Tibial nerve (tissue), 4 donors: ENCODE measurements around the gene ALOXE3. TPM values are rescaled to one million over a fixed set of nuclear protein-coding genes. Genes with fewer than 3 reads are reported as not detected.

Source experiments
- DNase-seq, 2 donors: peaks; one replicate each; pipeline ENCODE4 v3.0.0-alpha.2; 2019; ENCODE audit warnings: low spot score in 2 of 2
- H3K27ac ChIP-seq, 4 donors: fragments of 200-600 bp; sonication (generic) in 3 of 4; one replicate each; pipeline ENCODE4 v1.5.1; 2017 to 2019; ENCODE audit warnings: mild to moderate bottlenecking in 1 of 4
- H3K27me3 ChIP-seq, 2 donors: fragments of 200-600 bp; sonication (generic) in 1 of 2; one replicate each; pipeline versions ENCODE4 v1.5.1 to v1.6.0; 2017 to 2019
- H3K36me3 ChIP-seq, 3 donors: fragments of 200-600 bp; sonication (generic); one replicate each; pipeline ENCODE4 v1.5.1; 2018 to 2019
- H3K4me1 ChIP-seq, 4 donors: fragments of 200-600 bp; sonication (generic) in 3 of 4; one replicate each; pipeline ENCODE4 v1.5.1; 2017 to 2019
- H3K4me3 ChIP-seq, 4 donors: fragments of 200-600 bp; sonication (generic) in 3 of 4; one replicate each; pipeline ENCODE4 v1.5.1; 2017 to 2019; ENCODE audit warnings: mild to moderate bottlenecking in 1 of 4, moderate library complexity in 1 of 4
- H3K9me3 ChIP-seq, 4 donors: fragments of 200-600 bp; sonication (generic) in 3 of 4; one replicate each; pipeline ENCODE4 v1.5.1; 2017 to 2019
- EP300 ChIP-seq, 2 donors: sonication (generic); formaldehyde crosslinking; IDR thresholded peaks; one replicate each; pipeline ENCODE4 v1.6.1; 2017; ENCODE audit warnings: antibody characterized with exemption in 2 of 2, mild to moderate bottlenecking in 1 of 2
- POLR2A ChIP-seq, 2 donors: fragments of 450-650 bp; IDR thresholded peaks; one replicate each; pipeline ENCODE4 v1.6.1; 2017; ENCODE audit warnings: antibody characterized with exemption in 2 of 2, mild to moderate bottlenecking in 2 of 2, moderate library complexity in 2 of 2
- WGBS, 2 donors: methylation state at CpG; one replicate each; pipeline ENCODE4 v1.1.5; 2018; 5-methylcytosine and 5-hydroxymethylcytosine counted together
- total RNA-seq, 4 donors: library from RNA; depleted of rRNA; stranded (reverse); fragments of >200 nt; gene quantifications; one replicate each; pipeline ENCODE4 v1.1.0, GENCODE V29; 2016
- TF ChIP-seq, protein P1 (sequence below), 5 experiments: fragments of 200-600 bp in 3 of 5; fragments of 450-650 bp in 2 of 5; sonication (generic) in 3 of 5; IDR thresholded peaks; one replicate each; pipeline ENCODE4 v1.5.1; 2016 to 2019; ENCODE audit warnings: antibody characterized with exemption in 5 of 5, mild to moderate bottlenecking in 3 of 5, moderate library complexity in 2 of 5

Gene ALOXE3
- total RNA-seq, 4 donors from 2014 or later, result not detected

DNA sequence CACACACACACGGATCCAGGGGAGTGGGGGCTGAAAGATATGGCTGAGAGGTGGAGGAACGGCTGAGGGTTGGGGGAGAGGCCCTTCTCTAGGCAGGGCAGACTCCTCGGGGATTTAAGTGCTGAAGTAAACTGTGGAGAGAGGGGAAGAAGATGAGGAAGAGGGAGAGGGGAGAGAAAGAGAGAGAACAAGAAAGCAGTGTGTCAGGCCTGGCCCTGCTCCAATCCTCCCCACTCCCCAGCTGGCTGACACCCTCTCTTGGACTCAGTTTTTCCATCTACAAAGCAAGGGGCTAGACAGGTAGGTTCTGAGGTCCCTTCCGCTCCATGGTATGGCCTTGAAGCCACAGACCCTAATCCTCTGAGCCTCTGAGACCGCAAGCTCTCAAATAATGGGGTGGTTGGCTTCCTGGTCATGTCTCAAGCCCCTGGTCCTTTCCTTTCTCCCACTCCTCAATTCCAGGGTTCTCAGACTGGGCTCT, 42.5 kb upstream of the ALOXE3 start:
- H3K27me3 ChIP-seq, result no peaks in the 10 kb centered on the region
- H3K36me3 ChIP-seq, result peaks cover 0 to 24% (median 3%) of the 10 kb centered on the region in 3 donors
- H3K27ac ChIP-seq, result peak overlapping the region; percentile 98 to 100 (median 100)
- 42 to 44% methylated on average over 5 of the region's 5 CpGs for WGBS, 2 donors
- peaks cover 0 to 69% (median 43%) of the 10 kb centered on the region in 4 donors for H3K4me1 ChIP-seq
- TF ChIP-seq, protein P1, sequence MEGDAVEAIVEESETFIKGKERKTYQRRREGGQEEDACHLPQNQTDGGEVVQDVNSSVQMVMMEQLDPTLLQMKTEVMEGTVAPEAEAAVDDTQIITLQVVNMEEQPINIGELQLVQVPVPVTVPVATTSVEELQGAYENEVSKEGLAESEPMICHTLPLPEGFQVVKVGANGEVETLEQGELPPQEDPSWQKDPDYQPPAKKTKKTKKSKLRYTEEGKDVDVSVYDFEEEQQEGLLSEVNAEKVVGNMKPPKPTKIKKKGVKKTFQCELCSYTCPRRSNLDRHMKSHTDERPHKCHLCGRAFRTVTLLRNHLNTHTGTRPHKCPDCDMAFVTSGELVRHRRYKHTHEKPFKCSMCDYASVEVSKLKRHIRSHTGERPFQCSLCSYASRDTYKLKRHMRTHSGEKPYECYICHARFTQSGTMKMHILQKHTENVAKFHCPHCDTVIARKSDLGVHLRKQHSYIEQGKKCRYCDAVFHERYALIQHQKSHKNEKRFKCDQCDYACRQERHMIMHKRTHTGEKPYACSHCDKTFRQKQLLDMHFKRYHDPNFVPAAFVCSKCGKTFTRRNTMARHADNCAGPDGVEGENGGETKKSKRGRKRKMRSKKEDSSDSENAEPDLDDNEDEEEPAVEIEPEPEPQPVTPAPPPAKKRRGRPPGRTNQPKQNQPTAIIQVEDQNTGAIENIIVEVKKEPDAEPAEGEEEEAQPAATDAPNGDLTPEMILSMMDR (IDR thresholded peaks at IDR 0.05), result no peak
- TF ChIP-seq EP300 (IDR thresholded peaks at IDR 0.05), result no peak
- no peak for TF ChIP-seq POLR2A (IDR thresholded peaks at IDR 0.05)
- H3K9me3 ChIP-seq, result no peaks in the 10 kb centered on the region
- DNase-seq, result no peak
- peak overlapping the region in 1 of 4 donors; percentile 75 for H3K4me3 ChIP-seq

DNA sequence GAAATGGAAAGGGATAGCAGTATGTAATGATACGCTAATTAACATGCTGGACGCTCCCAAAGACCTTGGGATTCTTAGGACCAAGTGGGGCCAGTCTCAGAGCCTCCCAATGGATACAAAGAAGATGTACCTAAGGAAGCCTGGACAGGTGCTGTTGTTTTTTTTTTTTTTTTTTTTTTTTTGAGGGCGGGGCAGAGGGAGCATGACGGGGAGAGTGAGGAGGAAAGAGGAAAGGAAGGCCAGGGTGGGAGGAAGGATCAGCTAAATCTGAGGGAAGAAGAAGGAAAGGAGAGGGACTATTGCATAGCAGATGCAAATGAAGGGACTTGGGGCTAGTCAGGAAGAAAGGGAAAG, 41.9 kb upstream of the ALOXE3 start:
- H3K27ac ChIP-seq, result peak overlapping the region; percentile 98 to 100 (median 100)
- no peaks in the 10 kb centered on the region for H3K9me3 ChIP-seq
- no peak overlapping the region for H3K4me3 ChIP-seq
- peaks cover 0 to 69% (median 43%) of the 10 kb centered on the region in 4 donors for H3K4me1 ChIP-seq
- no peak for DNase-seq
- peaks cover 0 to 24% (median 3%) of the 10 kb centered on the region in 3 donors for H3K36me3 ChIP-seq
- H3K27me3 ChIP-seq, result no peaks in the 10 kb centered on the region
- TF ChIP-seq, protein P1 (IDR thresholded peaks at IDR 0.05), result no peak
- TF ChIP-seq POLR2A (IDR thresholded peaks at IDR 0.05) (no peak), EP300 (IDR thresholded peaks at IDR 0.05) (no peak)
- WGBS, 2 donors, result 53 to 57% methylated on average over 4 of the region's 4 CpGs

DNA sequence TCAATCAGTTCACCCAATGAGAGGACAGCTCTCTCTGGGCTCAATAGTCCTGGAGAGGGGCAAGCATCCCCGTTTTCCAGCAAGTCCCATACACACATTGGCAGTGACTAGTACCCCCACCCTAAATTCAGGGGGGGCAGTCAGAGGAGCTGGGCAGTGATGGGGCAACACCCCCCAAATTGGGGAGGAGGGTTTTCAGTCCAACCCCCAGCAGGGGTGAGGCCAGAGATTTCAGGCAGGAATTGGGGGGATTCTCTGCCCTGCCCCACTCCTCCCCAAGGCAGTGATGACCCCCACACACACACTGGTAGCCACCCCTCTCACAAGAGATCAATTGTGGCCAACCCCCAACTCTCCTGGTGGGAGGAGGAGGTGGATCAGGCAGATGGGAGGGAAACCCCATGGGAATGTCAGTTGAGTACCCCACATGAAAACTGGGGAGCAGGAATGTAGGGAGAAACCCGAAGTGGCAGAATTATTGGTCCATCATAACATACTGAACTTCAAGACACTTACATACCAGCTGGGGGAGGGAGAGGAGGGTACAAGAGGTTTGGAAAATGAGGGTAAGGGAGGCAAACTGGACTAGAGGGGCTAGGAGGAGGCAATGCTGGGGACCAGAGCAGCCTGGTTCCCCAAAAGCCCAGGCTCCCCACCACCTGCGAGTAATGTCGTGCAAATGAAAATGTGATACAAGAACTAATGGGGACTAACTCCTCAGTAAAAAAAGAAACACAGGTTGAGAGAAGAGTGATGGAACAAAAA, 41.3 kb upstream of the ALOXE3 start:
- peaks cover 0 to 24% (median 3%) of the 10 kb centered on the region in 3 donors for H3K36me3 ChIP-seq
- peak overlapping the region; percentile 98 to 100 (median 100) for H3K27ac ChIP-seq
- TF ChIP-seq, protein P1 (IDR thresholded peaks at IDR 0.05), result no peak
- peaks cover 0 to 65% (median 42%) of the 10 kb centered on the region in 4 donors for H3K4me1 ChIP-seq
- DNase-seq, result no peak
- no peaks in the 10 kb centered on the region for H3K27me3 ChIP-seq
- no peak overlapping the region for H3K4me3 ChIP-seq
- no peaks in the 10 kb centered on the region for H3K9me3 ChIP-seq
- 61 to 67% methylated on average over 4 of the region's 4 CpGs for WGBS, 2 donors

DNA sequence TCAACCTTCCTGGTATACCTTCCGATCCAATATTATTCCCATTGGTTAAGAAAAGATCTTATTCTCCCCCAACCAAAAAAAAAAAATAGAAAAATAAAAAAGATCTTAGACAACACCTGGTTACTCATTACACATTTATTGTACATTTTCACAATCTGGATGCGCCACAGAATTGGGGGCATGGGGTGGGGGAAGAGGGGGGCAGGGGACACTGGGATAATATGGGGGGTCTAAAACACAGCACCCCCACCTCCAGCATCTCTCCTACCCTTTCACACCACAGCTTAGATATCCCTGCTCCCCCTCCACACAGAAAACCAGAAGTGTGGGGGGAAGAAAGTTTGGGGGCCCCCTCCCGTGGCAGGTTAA, 40.7 kb upstream of the ALOXE3 start:
- WGBS, 2 donors, result 52 to 56% methylated on average over 3 of the region's 3 CpGs

More for the DNA sequence above, 40.7 kb upstream of the ALOXE3 start:
- Histone ChIP-seq H3K27me3 (no peaks in the 10 kb centered on the region), H3K9me3 (no peaks in the 10 kb centered on the region), H3K27ac (peak overlapping the region; percentile 98 to 100 (median 100)), H3K36me3 (peaks cover 0 to 24% (median 3%) of the 10 kb centered on the region in 3 donors), H3K4me3 (no peak overlapping the region), H3K4me1 (peaks cover 0 to 58% (median 38%) of the 10 kb centered on the region in 4 donors)
- no peak for TF ChIP-seq POLR2A (IDR thresholded peaks at IDR 0.05)
- TF ChIP-seq, protein P1 (IDR thresholded peaks at IDR 0.05), result no peak
- TF ChIP-seq EP300 (IDR thresholded peaks at IDR 0.05), result no peak
- DNase-seq, result no peak
